ENCODE data around the gene TNFAIP1. TPM values are rescaled to one million over a fixed set of nuclear protein-coding genes. Genes with fewer than 3 reads are reported as not detected.

The TNFAIP1 gene
- total RNA-seq, 1 donor from 2014 or later: 98.0 TPM

Other genes with a start within 250 kb of the TNFAIP1 start
- gene TMEM97, start 16.6 kb upstream of the TNFAIP1 start, total RNA-seq: 10.3 and 26.4 TPM in 2 replicates
- gene IFT20, start 289 bp upstream of the TNFAIP1 start, total RNA-seq: 42.3 and 43.3 TPM in 2 replicates
- 50.8 and 55.6 TPM in 2 replicates for gene POLDIP2, start 21.8 kb downstream of the TNFAIP1 start, total RNA-seq
- not detected in 2 replicates for gene SEBOX, start 29.4 kb downstream of the TNFAIP1 start, total RNA-seq
- under 0.01 TPM in 2 replicates for gene VTN, start 34.5 kb downstream of the TNFAIP1 start, total RNA-seq
- gene SARM1, start 35.9 kb downstream of the TNFAIP1 start, total RNA-seq: 1.5 and 2.4 TPM in 2 replicates
- gene SLC46A1, start 70.5 kb downstream of the TNFAIP1 start, total RNA-seq: 0.44 and 0.60 TPM in 2 replicates
- not detected in 2 replicates for gene SLC13A2, start 137.9 kb downstream of the TNFAIP1 start, total RNA-seq
- gene FOXN1, start 170.6 kb downstream of the TNFAIP1 start, total RNA-seq: not detected in 2 replicates
- gene UNC119, start 216.9 kb downstream of the TNFAIP1 start, total RNA-seq: 21.1 and 26.4 TPM in 2 replicates
- gene PIGS, start 235.8 kb downstream of the TNFAIP1 start, total RNA-seq: 43.8 and 47.4 TPM in 2 replicates
- 26.2 and 32.7 TPM in 2 replicates for gene ALDOC, start 241.1 kb downstream of the TNFAIP1 start, total RNA-seq